Right atrium auricular region (tissue), 2 donors: ENCODE results near the gene CA11. TPM values are rescaled to one million over a fixed set of nuclear protein-coding genes. Genes with fewer than 3 reads are reported as not detected.

Experiments used
- DNase-seq: peaks from one replicate; pipeline ENCODE4 v3.0.0-alpha.2; 2019; ENCODE audit warnings: low spot score
- H3K27ac ChIP-seq, 2 donors: fragments of 200-600 bp; sonication (generic); 1 replicate in 1 of 2; 2 replicates in 1 of 2; pipeline ENCODE4 v1.5.1; 2016 to 2019
- H3K27me3 ChIP-seq, 2 donors: fragments of 200-600 bp; sonication (generic); one replicate each; pipeline versions ENCODE4 v1.5.1 to v1.6.0; 2017 to 2019
- H3K36me3 ChIP-seq: fragments of 200-600 bp; sonication (generic); one replicate; pipeline ENCODE4 v1.5.1; 2016
- H3K4me1 ChIP-seq, 2 donors: fragments of 200-600 bp; sonication (generic); one replicate each; pipeline versions ENCODE4 v1.5.1 to v1.6.0; 2017 to 2019
- H3K4me3 ChIP-seq, 2 donors: fragments of 200-600 bp; sonication (generic); 1 replicate in 1 of 2; 2 replicates in 1 of 2; pipeline ENCODE4 v1.5.1; 2017 to 2019; ENCODE audit warnings: mild to moderate bottlenecking in 1 of 2, moderate library complexity in 1 of 2
- H3K9me3 ChIP-seq, 2 donors: fragments of 200-600 bp; sonication (generic); one replicate each; pipeline ENCODE4 v1.5.1; 2019
- CTCF ChIP-seq, 2 donors: fragments of 200-600 bp; sonication (generic); IDR thresholded peaks; one replicate each; pipeline ENCODE4 v1.5.1; 2019; ENCODE audit warnings: antibody characterized with exemption in 2 of 2
- total RNA-seq, 2 donors: library from RNA; depleted of rRNA; stranded (reverse); fragments of >200 nt; gene quantifications; one replicate each; pipeline ENCODE4 v1.1.0, GENCODE V29; 2016

Gene CA11
- total RNA-seq, 2 donors from 2014 or later = 3.4 to 13.3 TPM

DNA sequence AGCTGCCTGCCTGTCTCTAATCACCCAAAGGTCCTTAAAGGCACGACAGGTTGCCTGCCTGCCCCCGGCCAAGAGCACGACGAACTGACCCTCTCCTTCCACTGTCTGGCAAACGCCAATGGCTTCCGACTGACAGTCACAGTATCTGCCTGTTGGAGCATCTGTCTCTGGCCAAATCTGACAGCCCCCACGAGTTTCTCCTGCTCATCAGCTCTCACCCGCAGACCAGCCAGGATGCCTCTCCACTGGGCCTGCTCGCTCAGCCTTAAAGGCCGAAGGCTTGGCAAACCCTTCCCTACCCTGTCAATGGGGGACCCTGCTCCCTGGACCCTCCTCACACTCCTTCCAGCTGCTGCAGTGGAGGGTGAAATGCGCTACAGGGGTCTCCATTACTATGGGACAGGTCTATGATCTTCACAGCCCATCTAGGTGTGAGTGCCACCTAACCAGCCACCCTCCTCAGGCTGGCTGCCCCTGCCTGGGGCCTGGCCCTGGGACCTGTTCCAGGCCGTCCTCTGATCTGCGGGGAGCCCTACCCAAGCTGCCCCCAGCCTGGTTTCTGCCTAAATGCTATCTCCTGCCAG, 32.0 kb downstream of the CA11 start:
- H3K4me1 ChIP-seq = peaks cover 0 to 48% of the 10 kb centered on the region in 2 donors
- peak overlapping the region in 1 of 2 donors; percentile 14 for H3K27ac ChIP-seq
- peaks cover 28% of the 10 kb centered on the region for H3K36me3 ChIP-seq
- no peaks in the 10 kb centered on the region for H3K9me3 ChIP-seq
- DNase-seq = no peak
- TF ChIP-seq CTCF (IDR thresholded peaks at IDR 0.05) = no peak
- no peaks in the 10 kb centered on the region for H3K27me3 ChIP-seq
- no peak overlapping the region for H3K4me3 ChIP-seq

DNA sequence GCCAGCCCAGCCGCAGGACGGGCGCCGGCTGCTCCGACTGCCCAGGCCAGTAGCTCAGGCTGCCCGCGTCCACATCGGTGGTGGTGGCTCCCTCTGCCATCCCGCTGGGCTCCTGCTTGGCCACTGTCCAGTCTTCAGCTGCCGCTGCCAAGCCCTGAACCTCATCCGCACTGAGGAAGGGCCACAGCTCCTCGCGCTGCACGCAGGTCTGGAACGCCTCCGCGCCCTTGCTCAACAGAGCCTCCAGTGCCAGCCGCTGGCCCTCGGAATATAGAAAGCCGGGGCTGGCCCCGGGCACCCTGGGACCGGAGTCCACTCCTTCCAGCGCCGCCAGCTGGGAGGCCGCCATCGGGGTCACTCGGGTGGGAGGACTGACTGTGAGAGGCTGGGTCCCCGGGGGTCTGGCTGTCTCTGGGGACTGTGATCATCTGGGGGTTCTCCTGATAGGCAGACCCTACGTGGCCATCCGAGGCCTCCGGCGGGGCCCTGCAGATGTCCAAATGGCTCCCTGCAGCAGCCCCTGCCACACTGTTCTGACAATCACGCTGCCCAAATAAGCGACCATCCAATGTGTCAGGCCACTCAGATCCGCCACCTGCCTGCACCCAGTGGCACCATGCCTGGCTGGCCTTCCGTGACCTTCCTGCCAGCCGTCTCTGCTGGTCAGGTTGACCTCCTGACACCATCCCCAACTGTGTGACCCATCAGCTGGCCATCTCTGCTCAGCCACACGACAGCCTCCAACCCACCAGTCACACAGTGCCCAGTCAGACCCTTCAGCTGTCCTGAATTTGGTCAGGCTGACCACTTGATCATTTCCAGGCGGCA, 32.7 kb downstream of the CA11 start:
- no peak for DNase-seq
- Histone ChIP-seq H3K36me3 (peaks cover 28% of the 10 kb centered on the region), H3K4me3 (no peak overlapping the region), H3K4me1 (peaks cover 0 to 45% of the 10 kb centered on the region in 2 donors), H3K27me3 (no peaks in the 10 kb centered on the region), H3K27ac (peak overlapping the region in 1 of 2 donors; percentile 14), H3K9me3 (no peaks in the 10 kb centered on the region)
- no peak for TF ChIP-seq CTCF (IDR thresholded peaks at IDR 0.05)

GRCh38 chr19:48611872-48612271, 34.1 kb downstream of the CA11 start:
- Histone ChIP-seq H3K27me3 (no peaks in the 10 kb centered on the region), H3K9me3 (no peaks in the 10 kb centered on the region), H3K4me1 (peaks cover 0 to 31% of the 10 kb centered on the region in 2 donors), H3K36me3 (peaks cover 20% of the 10 kb centered on the region), H3K27ac (no peak overlapping the region), H3K4me3 (no peak overlapping the region)
- no peak for DNase-seq
- TF ChIP-seq CTCF (IDR thresholded peaks at IDR 0.05) = no peak

GRCh38 chr19:48609571-48610108, 36.3 kb downstream of the CA11 start:
- no peak for TF ChIP-seq CTCF (IDR thresholded peaks at IDR 0.05)
- peaks cover 0 to 11% of the 10 kb centered on the region in 2 donors for H3K4me1 ChIP-seq
- H3K4me3 ChIP-seq = no peak overlapping the region
- no peak for DNase-seq
- no peak overlapping the region for H3K27ac ChIP-seq
- no peaks in the 10 kb centered on the region for H3K36me3 ChIP-seq
- no peaks in the 10 kb centered on the region for H3K9me3 ChIP-seq
- H3K27me3 ChIP-seq = no peaks in the 10 kb centered on the region

DNA sequence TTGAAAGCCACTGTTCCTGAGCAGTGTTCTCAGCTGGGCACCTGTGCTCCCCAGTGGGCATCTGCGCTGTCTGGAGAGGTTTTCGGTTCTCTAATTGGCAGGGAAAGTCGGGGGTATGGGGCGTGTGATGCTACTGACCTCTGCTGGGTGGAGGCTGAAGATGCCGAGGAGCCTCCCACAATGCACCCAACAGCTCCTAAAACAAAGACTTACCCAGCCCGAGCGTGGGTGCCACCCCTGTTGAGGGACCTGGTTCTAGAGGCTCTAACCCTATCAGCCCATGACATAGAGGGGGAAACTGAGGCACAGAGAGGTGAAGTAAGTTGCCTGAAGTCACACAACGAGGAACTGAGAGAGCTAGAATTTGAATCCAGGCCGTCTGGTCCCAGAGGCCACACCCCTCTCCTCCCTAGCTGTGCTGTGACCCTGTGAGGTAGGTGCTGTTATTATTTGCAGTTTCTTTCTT, 37.2 kb downstream of the CA11 start:
- no peak for DNase-seq
- H3K9me3 ChIP-seq = no peaks in the 10 kb centered on the region
- no peak overlapping the region for H3K27ac ChIP-seq
- peak in 1 of 2 donors; percentile 46 for TF ChIP-seq CTCF (IDR thresholded peaks at IDR 0.05)
- peaks cover 0 to 3% of the 10 kb centered on the region in 2 donors for H3K4me1 ChIP-seq
- no peak overlapping the region for H3K4me3 ChIP-seq
- no peaks in the 10 kb centered on the region for H3K36me3 ChIP-seq
- no peaks in the 10 kb centered on the region for H3K27me3 ChIP-seq
